Tibial artery (tissue), 4 donors: ENCODE data around the gene PAXX.

Experiments used
- DNase-seq, 2 donors: peaks; one replicate each; pipeline ENCODE4 v3.0.0-alpha.2; 2019
- H3K27ac ChIP-seq, 2 donors: fragments of 200-600 bp; sonication (generic) in 1 of 2; 1 replicate in 1 of 2; 2 replicates in 1 of 2; pipeline ENCODE4 v1.5.1; 2018 to 2019; ENCODE audit warnings: mild to moderate bottlenecking in 1 of 2
- H3K27me3 ChIP-seq, 2 donors: fragments of 200-600 bp; sonication (generic) in 1 of 2; one replicate each; pipeline versions ENCODE4 v1.5.1 to v1.6.0; 2016 to 2019
- H3K36me3 ChIP-seq, 3 donors: fragments of 200-600 bp; sonication (generic) in 2 of 3; one replicate each; pipeline ENCODE4 v1.5.1; 2016 to 2019; ENCODE audit warnings: mild to moderate bottlenecking in 2 of 3
- H3K4me1 ChIP-seq, 4 donors: fragments of 200-600 bp; sonication (generic) in 2 of 4; 1 replicate in 3 of 4; 2 replicates in 1 of 4; pipeline ENCODE4 v1.5.1; 2016 to 2019
- H3K4me3 ChIP-seq, 2 donors: fragments of 200-600 bp; sonication (generic) in 1 of 2; 1 replicate in 1 of 2; 2 replicates in 1 of 2; pipeline ENCODE4 v1.5.1; 2018 to 2019; ENCODE audit warnings: mild to moderate bottlenecking in 2 of 2
- H3K9me3 ChIP-seq, 3 donors: fragments of 200-600 bp; sonication (generic) in 1 of 3; one replicate each; pipeline ENCODE4 v1.5.1; 2016 to 2019
- intact Hi-C: fragments of 100-400 bp; cut with DNase I; formaldehyde crosslinking; loops from one replicate; pipeline ENCODE4 v1.15.0; 2023; ENCODE audit warnings: low total_unique reads
- TF ChIP-seq, protein P1 (sequence below), 2 experiments: fragments of 200-600 bp in 1 of 2; fragments of 450-650 bp in 1 of 2; IDR thresholded peaks; one replicate each; pipeline ENCODE4 v1.5.1; 2017 to 2019; ENCODE audit warnings: antibody characterized with exemption in 2 of 2, mild to moderate bottlenecking in 1 of 2, moderate library complexity in 1 of 2

Gene PAXX

GRCh38 chr9:136973618-136974617 is 18.3 kb upstream of the PAXX start:
- no peak for DNase-seq
- Histone ChIP-seq H3K9me3 (no peaks in the 10 kb centered on the region), H3K27me3 (peaks cover 0 to 34% of the 10 kb centered on the region in 2 donors), H3K4me1 (peaks cover 0 to 23% (median 15%) of the 10 kb centered on the region in 4 donors), H3K36me3 (no peaks in the 10 kb centered on the region), H3K4me3 (no peak overlapping the region), H3K27ac (no peak overlapping the region)
- intact Hi-C loops = no loop called here
- TF ChIP-seq, protein P1, sequence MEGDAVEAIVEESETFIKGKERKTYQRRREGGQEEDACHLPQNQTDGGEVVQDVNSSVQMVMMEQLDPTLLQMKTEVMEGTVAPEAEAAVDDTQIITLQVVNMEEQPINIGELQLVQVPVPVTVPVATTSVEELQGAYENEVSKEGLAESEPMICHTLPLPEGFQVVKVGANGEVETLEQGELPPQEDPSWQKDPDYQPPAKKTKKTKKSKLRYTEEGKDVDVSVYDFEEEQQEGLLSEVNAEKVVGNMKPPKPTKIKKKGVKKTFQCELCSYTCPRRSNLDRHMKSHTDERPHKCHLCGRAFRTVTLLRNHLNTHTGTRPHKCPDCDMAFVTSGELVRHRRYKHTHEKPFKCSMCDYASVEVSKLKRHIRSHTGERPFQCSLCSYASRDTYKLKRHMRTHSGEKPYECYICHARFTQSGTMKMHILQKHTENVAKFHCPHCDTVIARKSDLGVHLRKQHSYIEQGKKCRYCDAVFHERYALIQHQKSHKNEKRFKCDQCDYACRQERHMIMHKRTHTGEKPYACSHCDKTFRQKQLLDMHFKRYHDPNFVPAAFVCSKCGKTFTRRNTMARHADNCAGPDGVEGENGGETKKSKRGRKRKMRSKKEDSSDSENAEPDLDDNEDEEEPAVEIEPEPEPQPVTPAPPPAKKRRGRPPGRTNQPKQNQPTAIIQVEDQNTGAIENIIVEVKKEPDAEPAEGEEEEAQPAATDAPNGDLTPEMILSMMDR (IDR thresholded peaks at IDR 0.05) = no peak

GRCh38 chr9:136974817-136975535 is 17.2 kb upstream of the PAXX start:
- no peak for DNase-seq
- H3K27me3 ChIP-seq = peaks cover 0 to 36% of the 10 kb centered on the region in 2 donors
- H3K4me3 ChIP-seq = no peak overlapping the region
- no peaks in the 10 kb centered on the region for H3K9me3 ChIP-seq
- peaks cover 0 to 24% (median 15%) of the 10 kb centered on the region in 4 donors for H3K4me1 ChIP-seq
- intact Hi-C loops = no loop called here
- TF ChIP-seq, protein P1 (IDR thresholded peaks at IDR 0.05) = no peak
- no peak overlapping the region for H3K27ac ChIP-seq
- no peaks in the 10 kb centered on the region for H3K36me3 ChIP-seq

- TF ChIP-seq, protein P1 (IDR thresholded peaks at IDR 0.05) = no peak
- Histone ChIP-seq H3K4me1 (peaks cover 0 to 24% (median 15%) of the 10 kb centered on the region in 4 donors), H3K27ac (no peak overlapping the region), H3K27me3 (peaks cover 0 to 35% of the 10 kb centered on the region in 2 donors), H3K9me3 (no peaks in the 10 kb centered on the region), H3K4me3 (no peak overlapping the region), H3K36me3 (no peaks in the 10 kb centered on the region)
- DNase-seq = no peak
- intact Hi-C loops = no loop called here
Observed at GRCh38 chr9:136975644-136976043, 16.6 kb upstream of the PAXX start.

GRCh38 chr9:136977223-136977622 is 15.0 kb upstream of the PAXX start, which contains the start of gene PTGDS:
TSS of gene PTGDS (plus strand) at chr9:136977504. CDS start at chr9:136977579, 75 bp downstream.
- Histone ChIP-seq H3K4me3 (peak within 1 kb of the TSS; percentile 47 to 57), H3K27me3 (peaks cover 0 to 38% of the 10 kb centered on the region in 2 donors), H3K9me3 (no peaks in the 10 kb centered on the region), H3K4me1 (peaks cover 0 to 24% (median 15%) of the 10 kb centered on the region in 4 donors), H3K36me3 (no peaks in the 10 kb centered on the region), H3K27ac (peak within 1 kb of the TSS in 1 of 2 donors; percentile 30)
- no peak for DNase-seq
- intact Hi-C loops = no loop called here
- TF ChIP-seq, protein P1 (IDR thresholded peaks at IDR 0.05) = no peak

- Histone ChIP-seq H3K9me3 (no peaks in the 10 kb centered on the region), H3K4me3 (peak overlapping the region; percentile 47 to 57), H3K27me3 (peaks cover 0 to 42% of the 10 kb centered on the region in 2 donors), H3K4me1 (peaks cover 0 to 24% (median 15%) of the 10 kb centered on the region in 4 donors), H3K27ac (peak overlapping the region in 1 of 2 donors; percentile 30), H3K36me3 (no peaks in the 10 kb centered on the region)
- intact Hi-C loops = no loop called here
- no peak for DNase-seq
- TF ChIP-seq, protein P1 (IDR thresholded peaks at IDR 0.05) = no peak
Observed at GRCh38 chr9:136977649-136978072, 14.6 kb upstream of the PAXX start.
